GM12873 (cell line): ENCODE data around the gene CERK.

Experiments
- CTCF ChIP-seq: IDR thresholded peaks from 2 replicates; pipeline ENCODE4 v1.5.1; 2012; ENCODE audit warnings: low read depth, mild to moderate bottlenecking, moderate library complexity, low read length, control low read depth; ENCODE audit not compliant: insufficient read depth; ENCODE audit errors: missing control alignments

CERK gene

DNA sequence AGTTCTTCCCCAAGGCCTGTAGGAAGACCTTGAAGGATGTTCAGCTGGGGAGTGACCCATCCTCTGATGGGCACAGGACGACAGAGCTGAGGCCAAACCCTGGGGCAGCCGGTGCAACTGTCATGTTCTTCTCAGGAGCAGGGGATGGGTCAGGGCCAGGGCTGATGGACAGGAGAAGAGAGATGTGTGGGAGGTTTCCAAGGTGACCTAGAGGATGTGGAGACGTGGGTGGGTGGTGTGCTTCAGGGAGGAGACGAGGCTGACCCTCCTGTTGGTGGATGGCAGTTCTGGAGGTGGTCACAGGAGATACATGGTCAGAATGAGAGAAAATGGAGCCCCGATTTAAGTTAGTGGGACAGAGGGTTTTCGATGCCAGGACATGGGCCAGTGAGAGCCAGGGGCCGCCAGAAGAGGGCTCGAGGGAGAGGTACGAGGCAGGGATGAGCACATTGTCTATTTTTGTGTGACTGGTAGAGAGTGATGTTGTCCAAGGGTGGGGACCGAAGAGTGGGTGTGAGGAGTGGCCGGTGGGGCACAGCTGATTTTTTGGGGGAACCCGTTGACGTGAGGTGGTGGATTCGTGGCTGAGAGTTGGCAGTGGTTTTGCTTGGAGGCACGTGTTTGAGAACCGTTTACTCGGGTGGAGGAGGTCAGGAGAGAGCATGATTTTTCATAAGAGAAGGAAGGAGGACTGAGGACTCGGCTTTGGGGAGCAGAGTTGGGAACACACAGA, 39.0 kb upstream of the CERK start:
- TF ChIP-seq CTCF, result no peak

- TF ChIP-seq CTCF, result no peak
These were observed 38.1 kb upstream of the CERK start for GRCh38 chr22:46775850-46776826.

DNA sequence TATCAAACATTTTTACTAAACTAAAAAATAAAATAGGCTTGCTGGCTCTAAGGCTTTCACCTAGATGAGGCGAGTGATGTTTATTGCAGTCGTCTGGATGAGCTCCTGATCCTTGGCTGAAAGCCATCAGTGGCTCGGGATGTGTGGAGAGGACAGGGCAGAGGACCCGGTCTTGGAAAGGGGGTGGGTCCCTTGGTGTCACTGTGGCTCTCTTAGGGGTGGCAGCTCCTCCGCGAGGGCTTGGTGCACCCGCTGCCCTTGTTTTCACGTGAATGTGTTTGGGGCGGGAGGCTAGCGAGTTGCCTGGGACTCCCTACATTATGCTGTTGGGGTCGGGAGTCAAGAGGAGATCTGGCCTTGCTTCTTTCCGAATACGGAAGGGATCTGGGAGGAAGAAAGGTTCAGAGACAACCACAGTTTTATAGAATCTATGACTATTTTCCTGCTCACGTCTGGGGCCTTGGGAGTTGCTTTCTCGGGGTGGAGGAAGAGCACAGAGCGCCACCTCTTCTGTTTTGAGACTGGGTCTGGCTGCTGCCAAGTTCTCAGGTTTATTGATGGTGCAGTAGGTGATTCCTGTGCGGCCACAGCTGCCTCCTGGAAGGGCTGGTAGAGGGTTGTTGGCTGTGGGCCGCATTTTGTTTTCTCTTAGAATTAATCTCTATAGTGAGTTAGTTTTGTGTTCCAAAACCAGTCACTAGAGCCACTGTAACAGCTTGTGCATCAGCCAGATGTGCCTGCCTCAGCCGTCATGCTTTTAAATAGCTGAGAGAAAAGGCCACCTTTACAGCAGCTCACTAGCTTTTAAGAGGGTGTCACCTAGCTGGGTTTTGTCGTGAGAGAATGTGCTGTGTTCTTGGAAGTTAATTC, 37.2 kb upstream of the CERK start:
- no peak for TF ChIP-seq CTCF

- TF ChIP-seq CTCF, result no peak
These were observed 36.4 kb upstream of the CERK start for GRCh38 chr22:46774253-46774979.

GRCh38 chr22:46773076-46773475, 35.0 kb upstream of the CERK start:
- TF ChIP-seq CTCF, result no peak

GRCh38 chr22:46770726-46771125, 32.7 kb upstream of the CERK start:
- no peak for TF ChIP-seq CTCF
